GM20431 (cell line): ENCODE results near the gene PLGRKT.
"Not testable (repeated sequence)": the region's sequence is repeated elsewhere in the genome, so short reads cannot be mapped to it uniquely, and the experiment has no call there.

Experiments
- in situ Hi-C: fragments of 300-500 bp; cut with MseI, MboI; formaldehyde crosslinking; loops from one replicate; pipeline ENCODE4 v1.15.0; 2020; ENCODE audit warnings: low sequenced_read_pairs; ENCODE audit not compliant: unreplicated experiment

The PLGRKT gene

DNA sequence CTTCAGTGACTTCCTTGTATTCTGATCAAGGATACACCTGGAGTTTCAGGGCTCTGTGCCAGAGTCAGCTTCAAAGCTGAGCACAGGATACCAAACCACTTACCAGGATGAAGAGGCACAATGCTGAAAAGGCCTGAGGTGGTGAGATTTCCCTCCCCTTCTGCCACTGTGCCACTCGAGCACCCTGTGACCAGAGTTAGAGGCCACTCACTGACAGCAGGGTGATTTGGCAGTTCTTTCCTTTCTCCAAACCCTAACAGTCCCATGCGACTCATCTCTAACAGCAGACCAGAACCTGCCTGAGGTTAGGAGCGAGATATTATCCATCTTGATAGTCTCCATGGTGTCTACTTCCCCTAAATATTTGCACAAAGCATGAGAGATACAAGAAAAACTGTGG is 1.8 kb downstream of the PLGRKT start:
- in situ Hi-C loops, result loop anchor here (25.0 kb wide), 1 partner anchor 674 kb away; no protein-coding TSS in a partner anchor

DNA sequence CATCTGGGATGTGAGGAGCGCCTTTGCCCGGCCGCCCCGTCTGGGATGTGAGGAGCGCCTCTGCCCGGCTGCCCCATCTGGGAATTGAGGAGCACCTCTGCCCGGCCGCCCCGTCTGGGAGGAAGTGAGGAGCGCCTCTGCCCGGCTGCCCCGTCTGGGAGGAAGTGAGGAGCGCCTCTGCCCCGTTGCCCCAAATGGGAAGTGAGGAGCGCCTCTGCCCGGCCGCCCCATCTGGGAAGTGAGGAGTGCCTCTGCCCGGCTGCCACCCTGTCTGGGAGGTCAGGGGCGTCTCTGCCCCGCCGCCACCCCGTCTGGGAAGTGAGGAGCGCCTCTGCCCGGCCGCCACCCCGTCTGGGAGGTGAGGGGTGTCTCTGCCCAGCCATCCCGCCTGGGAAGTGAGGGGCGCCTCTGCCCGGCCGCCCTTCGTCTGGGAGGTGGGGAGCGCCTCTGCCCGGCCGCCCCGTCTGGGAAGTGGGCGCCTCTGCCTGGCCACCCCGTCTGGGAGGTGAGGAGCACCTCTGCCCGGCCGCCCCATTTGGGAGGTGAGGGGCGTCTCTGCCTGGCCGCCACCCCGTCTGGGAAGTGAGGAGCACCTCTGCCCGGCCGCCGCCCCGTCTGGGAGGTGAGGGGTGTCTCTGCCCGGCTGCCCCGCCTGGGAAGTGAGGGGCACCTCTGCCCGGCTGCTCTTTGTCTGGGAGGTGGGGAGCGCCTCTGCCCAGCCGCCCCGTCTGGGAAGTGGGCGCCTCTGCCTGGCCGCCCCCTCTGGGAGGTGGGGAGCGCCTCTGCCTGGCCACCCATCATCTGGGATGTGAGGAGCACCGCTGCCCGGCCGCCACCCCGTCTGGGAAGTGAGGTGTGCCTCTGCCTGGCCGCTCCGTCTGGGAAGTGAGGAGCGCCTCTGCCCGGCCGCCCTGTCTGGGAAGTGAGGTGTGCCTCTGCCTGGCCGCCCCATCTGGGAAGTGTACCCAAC is 3.6 kb downstream of the PLGRKT start:
- in situ Hi-C loops, result loop anchor here (25.0 kb wide), 1 partner anchor 672 kb away; no protein-coding TSS in a partner anchor

DNA sequence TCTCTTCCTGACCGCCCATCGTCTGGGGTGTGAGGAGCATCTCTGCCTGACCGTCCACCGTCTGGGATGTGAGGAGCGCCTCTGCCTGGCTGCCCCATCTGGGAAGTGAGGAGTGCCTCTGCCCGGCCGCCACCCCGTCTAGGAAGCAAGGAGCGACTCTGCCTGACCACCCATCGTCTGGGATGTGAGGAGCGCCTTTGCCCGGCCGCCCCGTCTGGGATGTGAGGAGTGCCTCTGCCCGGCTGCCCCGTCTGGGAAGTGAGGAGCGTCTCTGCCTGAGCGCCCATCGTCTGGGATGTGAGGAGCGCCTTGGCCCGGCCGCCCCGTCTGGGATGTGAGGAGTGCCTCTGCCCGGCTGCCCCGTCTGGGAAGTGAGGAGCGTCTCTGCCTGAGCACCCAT is 4.4 kb downstream of the PLGRKT start:
- in situ Hi-C loops, result loop anchor here (25.0 kb wide), 1 partner anchor 671 kb away; no protein-coding TSS in a partner anchor

DNA sequence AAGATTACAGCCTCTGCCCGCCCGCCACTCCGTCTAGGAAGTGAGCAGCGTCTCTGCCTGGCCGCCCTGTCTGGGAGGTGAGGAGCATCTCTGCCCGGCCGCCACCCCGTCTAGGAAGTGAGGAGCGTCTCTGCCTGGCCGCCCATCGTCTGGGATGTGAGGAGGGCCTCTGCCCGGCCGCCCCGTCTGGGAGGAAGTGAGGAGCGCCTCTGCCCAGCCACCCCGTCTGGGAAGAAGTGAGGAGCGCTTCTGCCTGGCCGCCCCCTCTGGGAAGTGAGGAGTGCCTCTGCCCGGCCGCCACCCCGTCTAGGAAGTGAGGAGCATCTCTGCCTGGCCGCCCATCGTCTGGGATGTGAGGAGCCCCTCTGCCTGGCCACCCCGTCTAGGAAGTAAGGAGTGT is 4.8 kb downstream of the PLGRKT start:
- in situ Hi-C loops, result loop anchor here (25.0 kb wide), 1 partner anchor 671 kb away; no protein-coding TSS in a partner anchor

DNA sequence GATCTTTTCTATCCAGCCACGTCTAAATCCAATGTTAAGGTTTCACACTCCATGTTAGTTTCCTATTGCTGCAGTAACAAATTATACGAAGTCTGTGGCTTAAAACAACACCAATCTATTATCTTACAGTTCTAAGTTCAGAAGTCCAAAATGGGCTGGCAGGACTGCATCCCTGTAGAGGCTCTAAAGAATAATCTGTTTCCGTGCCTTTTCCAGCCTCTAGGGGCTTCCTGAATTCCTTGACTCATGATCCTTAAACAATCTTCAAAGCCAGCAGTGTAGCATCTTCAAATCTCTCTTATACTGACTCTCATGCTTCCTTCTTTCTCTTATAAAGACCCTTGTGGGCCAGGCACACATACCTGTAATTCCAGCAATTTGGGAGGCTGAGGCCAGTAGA is 6.8 kb downstream of the PLGRKT start:
- in situ Hi-C loops, result loop anchor here (25.0 kb wide), 1 partner anchor 669 kb away; no protein-coding TSS in a partner anchor

DNA sequence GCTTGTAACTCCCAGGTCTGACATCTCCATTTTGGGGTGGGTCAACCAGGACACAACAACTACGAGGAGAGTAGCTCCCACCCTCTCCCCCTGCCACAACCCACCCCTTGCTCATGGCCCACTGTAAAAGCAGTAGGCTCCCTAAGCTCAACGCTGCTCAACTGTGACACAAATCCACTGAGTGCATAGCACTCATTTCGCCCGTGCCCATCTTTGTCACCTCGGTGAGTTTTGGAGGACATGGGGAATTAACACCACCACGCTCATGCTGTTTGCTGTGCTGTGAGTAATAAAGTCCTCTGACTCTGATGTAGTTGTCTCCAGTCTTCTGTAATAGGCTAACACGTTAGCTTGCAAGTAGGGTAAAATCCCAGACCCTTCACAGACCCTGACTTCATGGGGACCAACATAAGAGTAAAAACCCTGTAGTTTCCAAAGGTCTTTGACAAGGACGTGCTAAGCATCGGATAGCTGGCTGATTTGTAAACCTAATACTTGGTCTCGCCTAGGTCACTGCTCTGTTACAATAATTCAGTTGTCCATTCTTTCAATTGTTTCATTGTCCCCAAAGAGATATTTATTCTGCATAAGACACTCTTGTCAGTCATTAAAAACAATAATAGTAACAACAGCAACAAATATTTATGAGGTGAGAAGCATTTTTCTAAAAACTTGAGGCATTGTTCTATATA is 7.7 kb downstream of the PLGRKT start:
- in situ Hi-C loops, result loop anchor here (25.0 kb wide), 1 partner anchor 668 kb away; no protein-coding TSS in a partner anchor

DNA sequence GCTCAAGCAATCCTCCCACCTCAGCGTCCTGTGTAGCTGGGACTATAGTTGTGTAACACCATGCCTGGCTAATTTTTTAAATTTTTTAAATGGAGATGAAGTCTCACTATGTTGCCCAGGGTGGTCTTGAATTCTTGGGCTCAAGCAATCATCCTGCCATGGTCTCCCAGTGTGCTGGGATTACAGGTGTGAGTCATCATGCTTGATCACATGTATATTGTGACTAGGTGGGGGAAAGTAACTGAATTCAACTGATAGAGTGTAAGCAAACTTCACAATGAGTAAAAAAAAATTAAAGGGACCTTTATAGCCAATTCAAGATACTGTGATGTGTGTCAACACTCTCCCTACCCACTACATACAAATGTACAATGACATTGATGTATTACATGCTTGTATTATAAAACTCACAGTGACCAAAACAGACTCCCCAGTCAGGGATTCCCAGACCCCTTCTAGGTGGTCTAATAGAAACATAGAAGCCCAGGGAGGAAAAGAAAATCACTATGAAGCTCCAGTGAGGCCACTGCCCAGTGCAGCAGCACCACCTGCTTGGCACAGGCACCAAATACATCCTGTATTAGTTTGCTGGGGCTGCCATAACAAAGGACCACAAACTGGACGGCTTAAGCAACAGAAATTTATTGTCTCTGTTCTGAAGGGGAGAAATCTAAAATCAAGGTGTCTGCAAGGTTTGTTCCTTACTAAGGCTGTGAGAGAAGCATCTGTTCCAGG is 8.8 kb downstream of the PLGRKT start:
- in situ Hi-C loops, result loop anchor here (25.0 kb wide), 1 partner anchor 667 kb away; no protein-coding TSS in a partner anchor

DNA sequence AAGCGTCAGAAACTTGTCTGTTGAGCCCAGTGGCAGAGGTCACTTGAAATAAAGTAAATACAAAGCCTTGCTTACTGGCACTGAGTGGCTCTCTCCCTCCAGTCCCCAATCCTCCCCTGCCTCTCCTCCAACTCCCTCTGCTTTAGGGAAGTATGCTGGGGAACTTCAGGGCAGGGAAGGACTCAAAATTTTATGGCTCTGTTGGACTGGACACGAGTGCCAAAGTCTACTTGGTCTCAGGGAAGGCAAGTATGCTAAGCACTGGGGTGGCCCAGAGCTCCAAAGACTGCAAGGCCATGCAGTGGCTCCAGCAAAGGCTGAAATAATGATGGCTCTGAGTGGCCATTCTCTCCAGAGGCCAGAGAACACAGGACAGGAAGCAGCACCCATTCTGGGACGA is 9.6 kb downstream of the PLGRKT start:
- in situ Hi-C loops, result loop anchor here (25.0 kb wide), 1 partner anchor 666 kb away; no protein-coding TSS in a partner anchor

DNA sequence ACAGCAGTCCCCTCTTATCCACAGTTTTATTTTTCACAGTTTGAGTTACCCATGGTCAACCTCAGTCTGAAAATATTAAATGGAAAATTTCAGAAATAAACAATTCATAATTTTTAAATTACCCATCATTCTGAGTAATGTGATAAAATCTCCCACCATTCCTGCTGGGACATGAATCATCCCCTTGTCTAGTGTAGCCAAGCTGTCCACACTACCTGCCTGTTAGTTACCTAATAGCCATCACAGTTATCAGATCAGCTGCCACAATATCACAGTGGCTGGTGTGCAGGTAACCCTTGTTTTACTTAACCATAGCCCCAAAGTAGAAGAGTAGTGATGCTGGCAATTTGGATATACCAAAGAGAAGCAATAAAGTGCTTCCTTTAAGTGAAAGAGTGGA is 10.7 kb downstream of the PLGRKT start:
- in situ Hi-C loops, result loop anchor here (25.0 kb wide), 1 partner anchor 665 kb away; no protein-coding TSS in a partner anchor

DNA sequence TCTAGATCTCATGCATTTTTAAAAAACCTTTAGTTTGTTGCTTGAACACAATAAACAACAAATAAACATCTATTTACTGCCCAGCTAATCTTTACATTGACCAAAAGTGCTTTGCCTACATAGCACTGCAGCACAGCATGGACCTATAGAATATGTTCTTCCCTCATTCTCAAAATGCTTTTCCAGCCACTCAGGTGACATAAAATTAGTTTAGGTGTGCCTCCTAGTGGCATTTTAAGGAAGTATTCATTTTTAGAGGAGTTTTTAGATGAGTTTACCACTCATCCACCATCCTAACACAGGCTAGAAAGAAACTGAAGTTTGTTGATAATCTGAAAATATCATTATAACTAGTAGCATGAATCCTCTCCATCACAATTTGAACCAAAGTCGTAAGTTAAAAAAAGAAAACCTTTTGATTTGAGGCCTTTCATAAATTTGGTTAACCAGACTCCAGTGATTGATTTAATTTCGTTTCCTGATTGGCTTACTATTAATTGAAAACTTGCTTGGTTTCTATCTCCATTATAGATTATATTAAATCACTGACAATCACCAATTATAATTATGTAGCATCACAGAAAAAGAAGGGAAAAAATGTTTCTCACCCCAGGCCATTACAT is 12.6 kb downstream of the PLGRKT start:
- in situ Hi-C loops, result loop anchor here (25.0 kb wide), 1 partner anchor 663 kb away; no protein-coding TSS in a partner anchor

DNA sequence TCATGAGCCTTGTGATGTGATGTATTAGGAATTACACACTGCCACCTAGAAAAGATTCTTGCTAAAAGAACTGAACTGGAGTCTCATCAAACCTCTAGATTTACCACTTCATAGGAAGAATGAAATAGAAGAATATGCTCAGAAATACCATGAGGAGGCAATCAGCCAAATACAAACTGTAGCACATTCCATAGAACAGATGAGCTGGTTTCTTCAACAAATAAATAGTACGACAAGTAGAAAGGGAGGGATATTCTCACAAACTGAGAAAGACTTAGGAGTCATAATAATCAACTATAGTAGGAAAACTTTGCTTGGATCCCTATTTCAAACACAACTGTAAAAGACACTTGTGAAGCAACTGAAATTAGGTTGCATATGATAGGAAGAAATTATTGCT is 15.4 kb downstream of the PLGRKT start:
- in situ Hi-C loops, result no loop called here

DNA sequence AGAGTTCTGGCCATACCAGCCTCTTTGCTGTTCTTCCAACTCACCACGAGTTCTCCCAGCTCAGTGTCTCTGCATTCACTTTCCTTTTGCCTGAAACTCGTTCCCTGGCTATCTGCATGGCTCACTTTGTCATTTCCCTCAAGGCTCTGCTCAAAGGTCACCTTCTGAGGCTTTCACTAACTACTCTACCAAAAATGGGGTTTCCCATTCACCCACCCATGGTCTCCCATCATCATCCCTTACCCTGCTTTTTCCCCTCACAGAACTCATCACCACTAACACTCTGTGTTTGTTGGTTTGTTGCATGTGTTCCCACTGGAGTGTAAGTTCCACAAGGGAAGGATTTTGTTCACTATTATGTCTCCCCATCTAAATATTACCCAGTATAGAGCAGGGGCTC is 16.6 kb downstream of the PLGRKT start:
- in situ Hi-C loops, result no loop called here

DNA sequence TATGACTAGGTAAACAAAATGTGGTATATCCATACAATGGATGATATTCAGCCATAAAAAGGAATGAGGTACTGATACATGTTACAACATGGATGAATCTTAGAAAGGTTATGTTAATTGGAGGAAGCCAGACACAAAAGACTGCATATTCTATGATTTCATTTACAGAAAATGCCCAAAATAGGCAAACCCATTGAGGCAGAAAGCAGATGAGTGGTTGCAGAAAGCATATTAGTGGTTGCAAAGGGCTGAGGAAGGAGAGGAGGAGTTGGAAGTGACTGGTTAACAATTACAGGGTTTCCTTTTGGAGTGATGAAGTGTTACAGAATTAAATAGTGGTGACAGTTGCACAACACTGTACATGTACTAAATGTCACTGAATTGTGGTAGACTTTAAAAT is 17.7 kb downstream of the PLGRKT start:
- in situ Hi-C loops, result no loop called here

DNA sequence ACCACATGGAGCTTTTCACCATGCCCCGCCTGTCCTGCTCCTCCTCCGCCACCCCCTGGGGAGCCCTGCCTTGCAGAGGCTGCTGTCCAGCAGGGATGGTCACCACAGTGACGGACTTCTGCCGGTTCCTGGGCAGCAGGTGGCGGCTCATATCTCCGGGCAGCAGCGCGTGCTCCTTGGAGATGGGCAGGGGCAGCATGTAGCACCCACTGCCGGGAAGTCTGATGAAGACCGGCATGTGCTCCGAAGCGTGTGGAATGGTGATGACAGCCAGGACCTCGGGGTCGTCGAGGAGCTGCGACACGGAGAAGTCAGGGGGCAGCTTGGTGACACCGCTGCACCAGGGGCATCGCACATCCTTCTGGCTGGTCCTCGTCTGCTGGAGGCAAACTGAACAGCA is 19.2 kb downstream of the PLGRKT start:
- in situ Hi-C loops, result no loop called here

DNA sequence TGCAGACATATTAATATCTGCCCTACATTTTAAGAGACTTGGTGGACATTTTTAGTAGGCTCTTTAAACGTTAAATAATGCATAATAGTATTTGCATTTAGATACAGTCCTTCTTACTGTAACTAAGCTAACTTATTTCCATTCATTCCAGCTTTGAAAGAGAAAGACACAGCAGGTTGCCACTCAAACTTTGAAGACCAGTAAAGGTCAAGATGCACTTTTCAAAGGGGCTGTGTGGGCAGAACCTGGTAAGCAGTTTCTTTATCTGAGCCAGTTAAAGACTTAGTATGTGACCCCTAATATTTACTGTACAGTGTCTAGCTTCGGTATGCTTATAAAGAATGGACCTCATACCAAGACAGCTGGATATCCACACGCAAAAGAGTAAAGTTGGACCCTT is 20.8 kb downstream of the PLGRKT start:
- in situ Hi-C loops, result no loop called here

DNA sequence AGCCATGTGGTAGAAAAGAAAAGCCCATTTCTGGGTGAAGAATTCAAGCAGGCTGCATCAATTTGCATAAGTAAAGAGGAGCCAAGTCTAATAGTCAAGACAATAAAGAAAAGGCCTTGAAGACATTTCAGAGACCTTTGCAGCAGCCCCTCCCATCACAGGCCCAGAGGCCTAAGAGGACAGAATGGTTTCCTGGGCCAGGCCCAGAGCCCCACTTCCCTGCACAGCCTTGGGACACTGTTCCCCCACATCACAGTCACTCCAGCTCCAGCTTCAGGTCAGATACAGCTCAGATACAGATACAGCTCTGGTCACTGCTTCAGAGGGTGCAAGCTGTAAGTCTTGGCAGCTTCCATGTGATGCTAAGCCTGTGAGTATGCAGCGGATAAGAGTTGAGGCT is 29.1 kb downstream of the PLGRKT start:
- in situ Hi-C loops, result no loop called here

DNA sequence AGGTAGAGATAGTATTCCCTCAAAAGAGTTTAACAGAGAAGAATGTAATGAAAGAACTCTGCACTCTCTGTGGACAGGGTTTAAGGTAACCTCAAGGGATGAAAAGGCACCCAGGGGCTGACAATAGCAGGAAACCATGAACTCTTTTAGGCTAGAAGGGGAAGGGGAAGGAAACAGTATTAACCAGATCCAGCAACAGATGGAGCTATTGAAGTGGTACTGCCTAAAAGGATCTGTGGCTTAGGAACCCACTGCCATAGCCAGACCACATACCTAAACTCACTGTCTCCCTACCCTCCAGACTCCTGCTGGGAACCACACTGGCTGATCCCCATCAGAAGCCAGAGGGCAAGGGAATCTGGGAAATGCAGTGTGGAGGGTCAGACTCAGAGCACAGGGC is 35.5 kb downstream of the PLGRKT start:
- in situ Hi-C loops, result no loop called here

DNA sequence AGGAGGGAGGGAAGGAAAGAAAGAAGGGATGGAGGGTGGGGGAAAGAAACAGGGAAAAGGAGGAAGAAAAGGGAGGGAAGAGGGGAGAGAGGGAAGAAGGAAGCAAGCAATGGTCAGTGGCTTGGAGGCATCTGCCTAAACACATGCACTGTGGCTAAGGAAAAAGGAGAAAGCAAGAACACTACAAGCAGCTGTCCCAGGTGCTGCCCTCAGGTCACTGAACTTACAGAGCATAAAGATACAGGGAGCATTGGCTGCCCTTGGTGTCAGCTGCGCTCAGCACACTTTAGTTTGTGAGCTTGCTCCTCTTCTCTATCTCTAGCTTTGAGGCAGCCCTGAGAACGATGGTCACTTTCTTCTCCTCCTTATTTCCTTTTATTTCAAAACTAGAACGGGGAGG is 40.2 kb downstream of the PLGRKT start:
- in situ Hi-C loops, result not testable (repeated sequence)

DNA sequence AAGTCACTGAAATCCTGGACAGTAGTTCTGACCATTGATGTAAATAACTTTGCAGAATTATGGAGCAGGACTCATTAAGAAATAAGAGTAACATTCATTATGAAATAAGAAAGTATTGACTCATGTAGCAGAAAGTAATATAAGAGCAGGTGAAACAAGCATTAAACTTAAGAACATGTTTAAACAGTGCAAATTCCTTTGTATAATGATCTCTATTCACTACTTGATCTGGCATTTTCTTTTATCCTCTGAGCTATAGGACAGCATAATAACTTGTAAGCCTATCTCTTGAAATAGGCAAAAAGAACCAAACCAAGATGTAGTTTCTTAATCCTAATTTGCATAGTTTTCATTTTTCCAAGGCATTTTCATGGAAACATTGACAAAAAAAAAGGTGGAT is 42.3 kb downstream of the PLGRKT start:
- in situ Hi-C loops, result no loop called here

DNA sequence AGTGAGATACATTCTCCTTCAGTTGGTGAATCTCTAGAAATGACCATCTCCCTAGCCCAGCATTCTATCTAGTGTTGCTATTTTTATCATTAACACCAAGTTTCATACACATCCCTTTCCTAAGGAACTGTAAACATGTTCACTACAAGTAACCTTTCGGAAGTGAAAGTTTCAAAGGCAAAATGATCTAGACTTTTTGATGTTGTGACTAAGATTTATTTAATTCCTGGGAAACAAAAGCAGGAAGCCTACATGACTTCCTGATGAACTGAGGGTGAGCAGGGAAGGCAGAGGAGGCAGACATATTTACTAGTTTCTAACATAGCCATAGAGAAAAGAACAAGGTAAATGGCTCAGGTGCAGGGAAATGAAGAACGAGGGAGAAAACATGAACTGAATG is 43.7 kb downstream of the PLGRKT start:
- in situ Hi-C loops, result not testable (repeated sequence)
